Panc1 (cell line): Measurements from ENCODE around the gene GALNT18. TPM values are rescaled to one million over a fixed set of nuclear protein-coding genes. Genes with fewer than 3 reads are reported as not detected.

Experiments used
- ATAC-seq: fragments of 200-7000 bp; cut with Tn5 transposase; 2 replicates; pipeline ENCODE4 v1.9.1; 2020; ENCODE audit warnings: mild to moderate bottlenecking, moderate library complexity
- BruUV-seq: library from RNA; stranded (reverse); fragments of 400-500 nt; replicated peaks from 2 replicates; lab custom pipeline; 2021; lab: Mats Ljungman, UMichigan
- CTCF ChIA-PET: fragments of 300-600 bp; sonication (Branson Sonifier 250); formaldehyde crosslinking; loops from one replicate; lab custom pipeline; 2022; ENCODE audit warnings: antibody characterized with exemption; lab: Charles Lee
- POLR2A ChIA-PET: fragments of 300-600 bp; sonication (Branson Sonifier 250); formaldehyde crosslinking; loops from one replicate; lab custom pipeline; 2022; ENCODE audit warnings: antibody characterized with exemption; lab: Charles Lee
- DNase-seq: peaks from one replicate; pipeline ENCODE4 v3.0.0-alpha.2; 2010; ENCODE audit warnings: low read depth, low spot score
- H3K27ac ChIP-seq: 2 replicates; pipeline ENCODE4 v1.5.1; 2011; ENCODE audit warnings: mild to moderate bottlenecking, low read length, inconsistent platforms
- H3K27me3 ChIP-seq: fragments of 200-500 bp; sonication (Bioruptor generic); 2 replicates; pipeline ENCODE4 v1.6.0; 2014; ENCODE audit warnings: low read length, inconsistent platforms; ENCODE audit not compliant: control insufficient read depth, insufficient read depth
- H3K36me3 ChIP-seq: fragments of 200-500 bp; sonication (Bioruptor generic); 2 replicates; pipeline ENCODE4 v1.5.1; 2014; ENCODE audit warnings: inconsistent platforms, mild to moderate bottlenecking, low read length, moderate library complexity; ENCODE audit not compliant: control insufficient read depth, insufficient read depth
- H3K4me1 ChIP-seq: 2 replicates; pipeline ENCODE4 v1.5.1; 2011; ENCODE audit warnings: inconsistent platforms, mild to moderate bottlenecking, low read length, moderate library complexity; ENCODE audit not compliant: control insufficient read depth, insufficient read depth
- H3K4me3 ChIP-seq, 2 experiments: 2 replicates each; pipeline ENCODE4 v1.5.1; 2011 to 2012; ENCODE audit warnings: low read depth in 2 of 2, low read length in 2 of 2, mild to moderate bottlenecking in 2 of 2, inconsistent platforms in 1 of 2, moderate library complexity in 1 of 2
- H3K9me3 ChIP-seq: fragments of 200-500 bp; sonication (Bioruptor generic); 2 replicates; pipeline ENCODE4 v1.5.1; 2014; ENCODE audit warnings: low read depth, mild to moderate bottlenecking, inconsistent platforms, low read length, moderate library complexity; ENCODE audit not compliant: control insufficient read depth, insufficient read depth
- POLR2AphosphoS5 ChIP-seq: IDR thresholded peaks from 2 replicates; pipeline ENCODE4 v1.6.1; 2012; ENCODE audit warnings: mild to moderate bottlenecking, low read depth, low read length, moderate library complexity
- SIN3A ChIP-seq: IDR thresholded peaks from 2 replicates; pipeline ENCODE4 v1.6.1; 2012; ENCODE audit warnings: low read depth, mild to moderate bottlenecking, low read length, moderate library complexity, borderline replicate concordance; ENCODE audit not compliant: insufficient read depth
- TCF7L2 ChIP-seq: IDR thresholded peaks from 2 replicates; pipeline ENCODE4 v1.6.1; 2011; ENCODE audit warnings: mild to moderate bottlenecking, low read depth, low read length, inconsistent platforms
- in situ Hi-C: cut with HindIII; loops from 2 replicates; pipeline ENCODE4 v1.10.0; 2016; ENCODE audit warnings: low sequenced_read_pairs, low pct_unique_long_range_greater_than_20kb
- intact Hi-C: fragments of 100-400 bp; cut with micrococcal nuclease; formaldehyde crosslinking; loops from one replicate; pipeline ENCODE4 v1.10.0; 2022; ENCODE audit not compliant: unreplicated experiment
- total RNA-seq: library from RNA; stranded (reverse); gene quantifications from one replicate; pipeline ENCODE4 v1.2.1, GENCODE V29; 2021; ENCODE audit not compliant: unreplicated experiment
- TF ChIP-seq, protein P1 (sequence below): fragments of 450-650 bp; IDR thresholded peaks from 2 replicates; pipeline ENCODE4 v1.5.1; 2017; ENCODE audit warnings: mild to moderate bottlenecking
- TF ChIP-seq, protein P2 (sequence below), 2 experiments: IDR thresholded peaks; 2 replicates each; pipeline ENCODE4 v1.6.1; 2011 to 2012; ENCODE audit warnings: low read depth in 2 of 2, control low read depth in 1 of 2, low read length in 1 of 2, mild to moderate bottlenecking in 1 of 2, moderate library complexity in 1 of 2; ENCODE audit not compliant: insufficient read depth in 1 of 2

GALNT18 gene
- total RNA-seq, 1 experiment from 2014 or later, result 8.6 TPM

DNA sequence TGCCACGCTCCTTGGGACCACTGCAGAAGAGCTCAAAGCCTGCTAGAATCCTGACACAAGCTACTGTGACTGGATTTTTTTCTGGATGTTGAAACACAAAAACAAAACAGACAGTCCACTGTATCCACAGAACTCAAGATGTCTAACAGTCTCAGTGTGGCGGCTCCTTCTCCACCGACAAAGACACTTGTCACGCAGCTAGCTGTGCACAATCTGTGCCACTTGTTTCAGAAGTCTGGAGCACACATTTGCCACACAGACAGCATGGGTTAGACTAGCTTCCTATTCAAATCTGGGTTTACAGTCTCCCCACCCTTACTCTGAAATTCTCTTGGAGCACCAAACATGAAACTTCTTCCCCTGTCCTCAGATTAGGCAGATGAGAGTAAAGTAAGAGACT is 99.2 kb downstream of the GALNT18 start:
- H3K4me1 ChIP-seq, result no peaks in the 10 kb centered on the region
- no TSS peak for BruUV-seq
- in situ Hi-C loops (no loop called here), intact Hi-C loops (no loop called here)
- no peak overlapping the region for H3K27ac ChIP-seq
- no peaks in the 10 kb centered on the region for H3K27me3 ChIP-seq
- CTCF ChIA-PET, result no interaction called here
- DNase-seq (no peak), ATAC-seq (no peak)
- H3K4me3 ChIP-seq, result no peak overlapping the region
- H3K36me3 ChIP-seq, result no peaks in the 10 kb centered on the region
- POLR2A ChIA-PET, result no interaction called here
- no peaks in the 10 kb centered on the region for H3K9me3 ChIP-seq
- TF ChIP-seq POLR2AphosphoS5 (no peak), TCF7L2 (no peak), SIN3A (no peak)
- TF ChIP-seq, protein P1, sequence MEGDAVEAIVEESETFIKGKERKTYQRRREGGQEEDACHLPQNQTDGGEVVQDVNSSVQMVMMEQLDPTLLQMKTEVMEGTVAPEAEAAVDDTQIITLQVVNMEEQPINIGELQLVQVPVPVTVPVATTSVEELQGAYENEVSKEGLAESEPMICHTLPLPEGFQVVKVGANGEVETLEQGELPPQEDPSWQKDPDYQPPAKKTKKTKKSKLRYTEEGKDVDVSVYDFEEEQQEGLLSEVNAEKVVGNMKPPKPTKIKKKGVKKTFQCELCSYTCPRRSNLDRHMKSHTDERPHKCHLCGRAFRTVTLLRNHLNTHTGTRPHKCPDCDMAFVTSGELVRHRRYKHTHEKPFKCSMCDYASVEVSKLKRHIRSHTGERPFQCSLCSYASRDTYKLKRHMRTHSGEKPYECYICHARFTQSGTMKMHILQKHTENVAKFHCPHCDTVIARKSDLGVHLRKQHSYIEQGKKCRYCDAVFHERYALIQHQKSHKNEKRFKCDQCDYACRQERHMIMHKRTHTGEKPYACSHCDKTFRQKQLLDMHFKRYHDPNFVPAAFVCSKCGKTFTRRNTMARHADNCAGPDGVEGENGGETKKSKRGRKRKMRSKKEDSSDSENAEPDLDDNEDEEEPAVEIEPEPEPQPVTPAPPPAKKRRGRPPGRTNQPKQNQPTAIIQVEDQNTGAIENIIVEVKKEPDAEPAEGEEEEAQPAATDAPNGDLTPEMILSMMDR, result no peak
- TF ChIP-seq, protein P2, sequence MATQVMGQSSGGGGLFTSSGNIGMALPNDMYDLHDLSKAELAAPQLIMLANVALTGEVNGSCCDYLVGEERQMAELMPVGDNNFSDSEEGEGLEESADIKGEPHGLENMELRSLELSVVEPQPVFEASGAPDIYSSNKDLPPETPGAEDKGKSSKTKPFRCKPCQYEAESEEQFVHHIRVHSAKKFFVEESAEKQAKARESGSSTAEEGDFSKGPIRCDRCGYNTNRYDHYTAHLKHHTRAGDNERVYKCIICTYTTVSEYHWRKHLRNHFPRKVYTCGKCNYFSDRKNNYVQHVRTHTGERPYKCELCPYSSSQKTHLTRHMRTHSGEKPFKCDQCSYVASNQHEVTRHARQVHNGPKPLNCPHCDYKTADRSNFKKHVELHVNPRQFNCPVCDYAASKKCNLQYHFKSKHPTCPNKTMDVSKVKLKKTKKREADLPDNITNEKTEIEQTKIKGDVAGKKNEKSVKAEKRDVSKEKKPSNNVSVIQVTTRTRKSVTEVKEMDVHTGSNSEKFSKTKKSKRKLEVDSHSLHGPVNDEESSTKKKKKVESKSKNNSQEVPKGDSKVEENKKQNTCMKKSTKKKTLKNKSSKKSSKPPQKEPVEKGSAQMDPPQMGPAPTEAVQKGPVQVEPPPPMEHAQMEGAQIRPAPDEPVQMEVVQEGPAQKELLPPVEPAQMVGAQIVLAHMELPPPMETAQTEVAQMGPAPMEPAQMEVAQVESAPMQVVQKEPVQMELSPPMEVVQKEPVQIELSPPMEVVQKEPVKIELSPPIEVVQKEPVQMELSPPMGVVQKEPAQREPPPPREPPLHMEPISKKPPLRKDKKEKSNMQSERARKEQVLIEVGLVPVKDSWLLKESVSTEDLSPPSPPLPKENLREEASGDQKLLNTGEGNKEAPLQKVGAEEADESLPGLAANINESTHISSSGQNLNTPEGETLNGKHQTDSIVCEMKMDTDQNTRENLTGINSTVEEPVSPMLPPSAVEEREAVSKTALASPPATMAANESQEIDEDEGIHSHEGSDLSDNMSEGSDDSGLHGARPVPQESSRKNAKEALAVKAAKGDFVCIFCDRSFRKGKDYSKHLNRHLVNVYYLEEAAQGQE (IDR thresholded peaks at IDR 0.05; ENCODE audit: insufficient read depth in 1 of 2, low read depth in 2 of 2, low read length in 1 of 2), result no peak

DNA sequence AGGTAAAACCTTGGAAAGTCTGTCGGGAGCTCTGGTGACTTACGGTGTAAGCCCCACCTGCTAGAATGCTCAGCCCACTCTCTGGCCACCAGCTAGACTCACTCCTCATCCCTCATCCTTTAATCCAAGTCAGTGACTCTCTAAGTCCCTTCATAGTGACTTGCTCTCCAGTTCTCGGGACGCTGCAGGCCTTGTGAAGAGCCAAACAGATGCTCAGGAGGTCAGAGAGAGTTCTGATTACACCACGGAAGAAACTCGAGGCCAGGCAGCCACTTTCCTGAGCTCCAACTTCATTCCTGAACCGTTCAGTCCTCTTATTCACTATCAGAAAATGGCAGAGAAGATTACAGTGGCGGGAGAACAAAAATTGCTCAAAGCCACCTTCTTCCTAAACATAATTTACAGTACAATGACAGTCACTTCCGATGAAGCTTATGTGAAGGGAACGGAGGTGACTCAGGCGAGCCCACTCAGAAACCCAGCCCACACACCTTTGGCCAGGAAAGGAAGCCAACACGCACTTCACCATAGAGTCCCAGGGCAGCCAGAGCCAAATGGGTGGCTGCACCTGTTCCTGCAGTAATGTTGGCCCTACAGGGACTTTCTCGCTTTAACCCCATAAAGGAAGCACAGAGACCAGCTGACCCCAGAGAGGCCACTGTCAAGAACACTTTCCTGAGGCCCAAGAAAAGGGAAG is 100.4 kb downstream of the GALNT18 start:
- Histone ChIP-seq H3K4me3 (no peak overlapping the region), H3K9me3 (no peaks in the 10 kb centered on the region), H3K27me3 (no peaks in the 10 kb centered on the region), H3K4me1 (no peaks in the 10 kb centered on the region), H3K36me3 (no peaks in the 10 kb centered on the region), H3K27ac (no peak overlapping the region)
- ChIA-PET CTCF (no interaction called here), POLR2A (interaction anchor here (0.6 kb wide), 1 partner anchor 64 kb away, joined by 5 read pairs; no protein-coding TSS in a partner anchor)
- intact Hi-C loops (no loop called here), in situ Hi-C loops (no loop called here)
- TF ChIP-seq POLR2AphosphoS5, result no peak
- TF ChIP-seq, protein P1, result no peak
- TF ChIP-seq, protein P2 (IDR thresholded peaks at IDR 0.05; ENCODE audit: insufficient read depth in 1 of 2, low read depth in 2 of 2, low read length in 1 of 2), result no peak
- no peak for TF ChIP-seq SIN3A
- no peak for TF ChIP-seq TCF7L2
- ATAC-seq, result no peak
- BruUV-seq, result no TSS peak
- no peak for DNase-seq
